Gastrocnemius medialis (tissue), 4 donors: ENCODE measurements around the gene SIN3B.

Experiments used
- POLR2A ChIP-seq, 2 donors: fragments of 450-650 bp; IDR thresholded peaks; one replicate each; pipeline ENCODE4 v1.6.1; 2017; ENCODE audit warnings: antibody characterized with exemption in 2 of 2, mild to moderate bottlenecking in 2 of 2, moderate library complexity in 2 of 2
- TF ChIP-seq, protein P1 (sequence below), 5 experiments: fragments of 450-650 bp in 3 of 5; fragments of 200-600 bp in 2 of 5; sonication (generic) in 2 of 5; IDR thresholded peaks in 4 of 5; conservative IDR thresholded peaks in 1 of 5; 1 replicate in 4 of 5; 2 replicates in 1 of 5; pipeline ENCODE4 v1.5.1; 2016 to 2019; ENCODE audit warnings: antibody characterized with exemption in 5 of 5, mild to moderate bottlenecking in 3 of 5, moderate library complexity in 3 of 5

DNA sequence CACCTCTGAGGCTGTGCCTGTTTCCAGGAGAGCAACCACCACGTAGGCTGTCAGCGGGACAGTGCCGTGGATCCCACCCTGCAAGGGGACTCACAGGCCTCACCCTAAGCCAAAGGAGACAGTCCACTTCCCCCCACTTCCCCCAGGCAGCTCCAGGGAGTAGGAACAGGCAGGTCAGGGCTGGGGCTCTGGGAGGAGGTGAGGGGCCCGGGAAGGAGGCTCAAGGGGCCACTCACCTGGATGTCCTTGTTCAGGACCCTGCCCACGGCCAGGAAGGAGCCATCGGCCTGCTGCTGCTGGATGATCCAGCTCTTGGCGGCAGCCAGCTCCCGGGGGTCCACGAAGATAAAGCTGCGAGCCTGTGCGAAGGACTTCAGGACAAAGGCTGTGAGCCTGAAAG is 85.2 kb downstream of the SIN3B start:
- TF ChIP-seq, protein P1, sequence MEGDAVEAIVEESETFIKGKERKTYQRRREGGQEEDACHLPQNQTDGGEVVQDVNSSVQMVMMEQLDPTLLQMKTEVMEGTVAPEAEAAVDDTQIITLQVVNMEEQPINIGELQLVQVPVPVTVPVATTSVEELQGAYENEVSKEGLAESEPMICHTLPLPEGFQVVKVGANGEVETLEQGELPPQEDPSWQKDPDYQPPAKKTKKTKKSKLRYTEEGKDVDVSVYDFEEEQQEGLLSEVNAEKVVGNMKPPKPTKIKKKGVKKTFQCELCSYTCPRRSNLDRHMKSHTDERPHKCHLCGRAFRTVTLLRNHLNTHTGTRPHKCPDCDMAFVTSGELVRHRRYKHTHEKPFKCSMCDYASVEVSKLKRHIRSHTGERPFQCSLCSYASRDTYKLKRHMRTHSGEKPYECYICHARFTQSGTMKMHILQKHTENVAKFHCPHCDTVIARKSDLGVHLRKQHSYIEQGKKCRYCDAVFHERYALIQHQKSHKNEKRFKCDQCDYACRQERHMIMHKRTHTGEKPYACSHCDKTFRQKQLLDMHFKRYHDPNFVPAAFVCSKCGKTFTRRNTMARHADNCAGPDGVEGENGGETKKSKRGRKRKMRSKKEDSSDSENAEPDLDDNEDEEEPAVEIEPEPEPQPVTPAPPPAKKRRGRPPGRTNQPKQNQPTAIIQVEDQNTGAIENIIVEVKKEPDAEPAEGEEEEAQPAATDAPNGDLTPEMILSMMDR (IDR thresholded peaks at IDR 0.05 in 4 of 5, conservative IDR thresholded peaks at IDR 0.05 in 1 of 5) = no peak
- TF ChIP-seq POLR2A (IDR thresholded peaks at IDR 0.05) = no peak
